A204.1 (cell line): ENCODE measurements around the gene AGO4.
"Not testable (repeated sequence)": the region's sequence is repeated elsewhere in the genome, so short reads cannot be mapped to it uniquely, and the experiment has no call there.

ENCODE experiments used
- FAIRE-seq: peaks from 2 replicates; lab custom pipeline; 2012; peaks lifted over from hg19 to GRCh38; lab: Jason Lieb, UNC

AGO4 gene

DNA sequence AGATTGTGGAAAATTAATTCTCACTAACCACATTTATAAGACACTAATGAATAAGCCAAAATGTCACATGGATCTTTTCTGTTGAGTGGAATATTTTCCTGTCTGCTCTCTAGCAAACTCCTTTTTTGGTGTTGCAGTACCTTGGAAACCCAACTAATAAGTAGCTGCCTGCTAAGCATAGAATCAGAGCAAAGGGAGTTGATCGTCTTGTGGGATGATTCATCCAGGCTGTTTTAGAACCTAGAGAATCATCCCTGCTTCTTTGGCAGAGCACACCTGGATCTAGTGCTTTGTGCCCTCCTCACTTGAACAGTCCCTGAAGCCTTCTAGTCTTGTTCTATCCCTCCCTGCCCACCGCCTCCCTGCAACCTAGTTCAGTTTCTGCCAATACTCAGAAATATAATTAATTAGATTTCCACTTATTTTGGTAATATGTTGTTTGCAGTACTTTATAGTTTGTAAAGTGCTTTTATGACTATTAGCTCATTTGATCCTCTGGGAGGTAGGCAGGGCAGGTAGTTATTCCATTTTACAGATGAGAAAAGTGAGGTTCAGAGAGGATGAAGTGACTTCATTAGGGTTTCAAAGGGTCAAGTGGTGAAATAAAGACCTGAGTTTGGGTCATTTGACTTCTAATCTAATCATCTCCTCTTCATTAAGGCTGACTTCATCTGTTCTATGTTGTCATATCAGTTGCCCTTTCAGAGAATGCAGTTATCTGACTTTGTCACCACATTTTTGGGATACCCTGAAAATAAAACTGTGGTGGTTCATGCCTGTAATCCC is 2.5 kb downstream of the AGO4 start:
- no peak for FAIRE-seq

GRCh38 chr1:35812754-35813153 is 4.9 kb downstream of the AGO4 start:
- FAIRE-seq: not testable (repeated sequence)

DNA sequence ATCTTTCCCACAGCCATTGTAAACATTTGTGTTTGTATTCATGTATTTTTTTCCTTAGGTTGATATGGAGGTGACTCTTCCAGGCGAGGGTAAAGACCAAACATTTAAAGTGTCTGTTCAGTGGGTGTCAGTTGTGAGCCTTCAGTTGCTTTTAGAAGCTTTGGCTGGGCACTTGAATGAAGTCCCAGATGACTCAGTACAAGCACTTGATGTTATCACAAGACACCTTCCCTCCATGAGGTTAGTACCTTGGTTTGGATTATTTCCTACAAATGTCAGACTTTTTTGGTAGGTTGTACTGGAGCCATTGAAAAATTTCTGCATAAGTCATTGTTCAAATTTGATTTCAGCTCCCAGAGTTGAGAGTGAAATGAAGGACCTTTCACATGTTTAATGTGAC is 17.4 kb downstream of the AGO4 start:
- no peak for FAIRE-seq

GRCh38 chr1:35832276-35832905 is 24.6 kb downstream of the AGO4 start:
- no peak for FAIRE-seq

GRCh38 chr1:35833395-35833794 is 25.6 kb downstream of the AGO4 start:
- FAIRE-seq: no peak

- FAIRE-seq: no peak
Observed at GRCh38 chr1:35834218-35834617, 26.4 kb downstream of the AGO4 start.

DNA sequence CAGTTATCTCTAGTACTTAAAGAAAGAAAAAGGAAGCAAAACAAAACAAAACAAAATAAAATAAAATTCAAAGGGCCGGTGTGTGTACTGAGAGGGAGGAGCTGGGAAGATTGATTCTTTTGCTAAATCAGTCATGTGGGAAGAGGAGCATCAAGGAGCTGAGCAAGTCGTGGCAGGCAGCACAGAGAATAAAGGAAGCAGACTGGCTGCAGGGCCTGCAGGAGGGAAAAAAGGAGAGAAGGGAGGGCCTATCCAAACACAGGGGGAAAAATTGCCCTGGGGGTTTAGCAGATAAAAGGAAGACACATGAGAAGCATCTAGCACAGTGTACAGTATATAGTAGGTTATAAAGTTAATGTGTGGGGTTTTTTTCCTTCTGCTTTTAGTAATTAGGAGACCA is 27.6 kb downstream of the AGO4 start:
- FAIRE-seq: no peak

- no peak for FAIRE-seq
Observed at GRCh38 chr1:35836734-35837133, 28.9 kb downstream of the AGO4 start.

GRCh38 chr1:35838693-35839245 is 31.0 kb downstream of the AGO4 start:
- no peak for FAIRE-seq

DNA sequence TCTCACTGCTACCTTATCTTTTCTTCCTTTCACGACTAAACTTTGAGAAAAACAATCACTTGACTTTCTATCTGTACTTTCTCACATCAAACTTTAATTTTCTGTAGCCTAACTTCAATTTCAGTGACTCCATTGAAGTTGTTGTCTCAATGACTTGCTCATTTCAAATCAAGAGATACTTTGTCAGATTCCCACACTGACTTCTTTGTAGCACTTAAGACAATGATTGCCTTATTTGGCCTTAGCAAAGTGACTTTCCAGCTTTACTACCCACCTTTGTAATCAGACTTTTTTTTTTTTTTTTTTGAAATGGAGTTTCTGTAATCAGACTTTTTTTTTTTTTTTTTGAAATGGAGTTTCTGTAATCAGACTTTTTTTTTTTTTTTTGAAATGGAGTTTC is 37.0 kb downstream of the AGO4 start:
- FAIRE-seq: no peak

- FAIRE-seq: no peak
Observed at GRCh38 chr1:35845766-35846165, 38.0 kb downstream of the AGO4 start.

DNA sequence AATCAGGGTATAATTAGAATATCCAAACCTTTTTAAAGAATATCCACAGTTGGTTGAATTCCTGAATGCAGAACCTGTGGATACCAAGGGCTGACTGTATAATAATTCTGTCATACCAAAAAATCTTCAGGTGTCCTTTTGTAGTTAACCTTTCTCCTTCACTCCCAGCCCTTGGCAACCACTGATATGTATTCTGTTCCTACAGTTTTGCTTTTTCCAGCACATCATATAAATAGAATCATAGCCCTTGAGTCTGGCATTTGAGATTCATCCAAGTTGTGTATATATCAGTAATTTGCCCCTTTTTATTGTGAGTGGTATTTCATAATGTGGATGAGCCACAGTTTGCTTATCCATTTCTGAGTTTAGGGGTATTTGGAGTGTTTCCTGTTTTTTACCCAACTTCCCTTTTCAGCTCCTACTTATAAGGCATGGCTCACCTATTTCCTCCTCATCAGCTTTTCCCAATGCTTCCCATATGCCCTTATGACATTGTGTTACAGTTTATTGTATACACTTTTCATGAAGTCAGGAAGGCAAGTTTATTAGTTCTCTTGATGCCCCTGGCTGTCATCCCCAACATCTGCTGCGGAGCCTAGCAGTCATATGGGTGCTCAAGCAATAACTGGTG is 40.2 kb downstream of the AGO4 start:
- FAIRE-seq: no peak

GRCh38 chr1:35850051-35850450 is 42.2 kb downstream of the AGO4 start:
- no peak for FAIRE-seq

- no peak for FAIRE-seq
Observed at GRCh38 chr1:35850716-35851115, 42.9 kb downstream of the AGO4 start.

GRCh38 chr1:35851132-35851869 is 43.5 kb downstream of the AGO4 start:
- no peak for FAIRE-seq

DNA sequence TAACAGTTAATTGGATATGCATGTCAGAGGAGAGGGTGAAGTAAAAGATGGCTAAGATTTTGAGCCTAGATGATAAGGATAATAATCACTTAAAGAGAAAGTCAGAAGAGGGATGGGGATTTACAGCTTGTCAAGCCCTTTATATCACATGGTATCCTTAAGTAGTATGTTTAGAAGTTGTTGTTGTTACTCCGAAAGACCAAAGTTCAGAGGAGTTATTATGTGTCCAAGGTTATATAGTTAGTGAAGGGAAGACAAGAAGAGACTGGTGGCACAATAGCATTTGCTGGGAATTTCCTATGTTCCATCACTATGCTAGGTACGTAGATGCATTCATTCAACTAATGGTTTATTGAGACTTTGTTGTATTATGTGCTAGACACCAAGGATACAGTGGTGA is 44.4 kb downstream of the AGO4 start:
- no peak for FAIRE-seq

- FAIRE-seq: no peak
Observed at GRCh38 chr1:35854989-35855700, 47.3 kb downstream of the AGO4 start.

DNA sequence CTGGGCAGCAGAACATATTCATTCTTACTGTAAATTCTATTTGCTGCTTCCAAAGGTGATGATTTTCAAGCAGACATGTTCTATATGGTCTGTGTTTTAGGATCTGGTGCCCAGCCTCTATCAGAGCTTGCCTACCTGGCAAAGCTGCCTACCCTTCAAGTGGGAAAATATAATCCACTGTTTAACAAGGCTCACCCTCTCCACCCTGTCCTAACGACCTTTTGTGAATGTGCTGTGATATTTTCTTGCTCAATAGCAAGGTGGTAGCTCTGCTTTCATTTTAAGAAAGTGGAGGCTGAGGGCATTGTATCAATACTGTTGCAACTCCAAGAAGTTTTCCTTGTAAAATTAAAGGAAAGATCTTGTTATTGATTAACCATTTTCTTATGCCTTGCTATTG is 49.1 kb downstream of the AGO4 start:
- no peak for FAIRE-seq

DNA sequence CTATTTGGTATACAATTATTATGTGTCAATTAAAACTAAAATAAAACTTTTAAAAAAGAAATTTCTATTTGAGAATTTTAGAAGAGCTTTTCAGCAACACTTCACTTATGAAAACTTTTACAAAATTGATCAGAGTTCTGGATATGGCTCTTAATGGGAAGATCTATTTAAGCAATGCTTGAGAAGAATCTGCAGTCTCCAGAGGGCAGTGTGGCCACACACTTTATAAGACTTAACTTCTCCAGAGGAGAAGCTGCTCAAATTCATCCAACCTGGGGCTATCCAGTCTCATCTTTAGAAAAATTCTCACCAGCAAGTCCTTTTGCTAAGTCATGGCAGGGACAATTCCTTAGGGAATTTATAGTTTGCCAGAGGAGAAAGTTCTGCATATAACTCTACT is 50.0 kb downstream of the AGO4 start:
- FAIRE-seq: peak; percentile 40

DNA sequence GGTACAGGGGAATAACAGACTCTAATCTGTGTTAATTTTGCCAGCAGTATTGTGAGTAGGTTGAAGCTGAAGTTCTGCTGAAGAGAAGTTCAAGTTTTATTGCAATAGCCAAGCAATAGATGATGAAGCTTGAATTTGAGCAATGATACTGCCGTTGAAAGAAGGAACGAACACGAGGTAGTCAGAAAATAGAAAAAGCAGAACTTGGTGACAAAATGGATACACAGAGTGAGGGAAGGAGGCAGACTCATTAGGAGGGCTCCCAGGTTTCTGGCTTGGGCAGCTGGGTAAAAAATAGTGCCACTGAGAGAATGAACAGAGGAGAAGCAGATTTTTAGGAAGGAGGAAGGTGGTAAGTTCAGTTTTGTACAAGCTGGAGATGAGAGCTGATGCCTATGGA is 52.9 kb downstream of the AGO4 start:
- FAIRE-seq: no peak

- no peak for FAIRE-seq
Observed at GRCh38 chr1:35863136-35863535, 55.3 kb downstream of the AGO4 start.
